Activated CD4-positive, alpha-beta T cell treated with anti-CD3 and anti-CD28 coated beads for 4 hours (primary cell): ENCODE measurements around the gene PIWIL4.
"Not testable (repeated sequence)": the region's sequence is repeated elsewhere in the genome, so short reads cannot be mapped to it uniquely, and the experiment has no call there.

ENCODE experiments used
- DNase-seq, 2 donors: peaks; one replicate each; pipeline ENCODE4 v3.0.0-alpha.2; 2020

PIWIL4 gene

GRCh38 chr11:94586546-94586945 is 19.4 kb downstream of the PIWIL4 start:
- DNase-seq: no peak

DNA sequence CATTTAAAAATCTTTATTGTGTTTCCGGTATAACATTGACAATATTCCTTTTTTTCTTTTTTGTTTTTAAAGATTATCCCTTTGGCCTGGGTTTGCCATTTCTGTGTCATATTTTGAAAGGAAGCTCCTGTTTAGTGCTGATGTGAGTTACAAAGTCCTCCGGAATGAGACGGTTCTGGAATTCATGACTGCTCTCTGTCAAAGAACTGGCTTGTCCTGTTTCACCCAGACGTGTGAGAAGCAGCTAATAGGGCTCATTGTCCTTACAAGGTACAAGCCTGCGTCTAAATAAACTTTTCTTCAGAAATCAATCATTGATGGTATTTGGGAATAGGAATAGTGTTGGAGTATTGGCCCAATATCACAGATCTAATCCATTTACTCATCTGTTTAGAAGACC is 19.8 kb downstream of the PIWIL4 start:
- no peak for DNase-seq

- no peak for DNase-seq
Measured at GRCh38 chr11:94588366-94588942, 21.3 kb downstream of the PIWIL4 start.

DNA sequence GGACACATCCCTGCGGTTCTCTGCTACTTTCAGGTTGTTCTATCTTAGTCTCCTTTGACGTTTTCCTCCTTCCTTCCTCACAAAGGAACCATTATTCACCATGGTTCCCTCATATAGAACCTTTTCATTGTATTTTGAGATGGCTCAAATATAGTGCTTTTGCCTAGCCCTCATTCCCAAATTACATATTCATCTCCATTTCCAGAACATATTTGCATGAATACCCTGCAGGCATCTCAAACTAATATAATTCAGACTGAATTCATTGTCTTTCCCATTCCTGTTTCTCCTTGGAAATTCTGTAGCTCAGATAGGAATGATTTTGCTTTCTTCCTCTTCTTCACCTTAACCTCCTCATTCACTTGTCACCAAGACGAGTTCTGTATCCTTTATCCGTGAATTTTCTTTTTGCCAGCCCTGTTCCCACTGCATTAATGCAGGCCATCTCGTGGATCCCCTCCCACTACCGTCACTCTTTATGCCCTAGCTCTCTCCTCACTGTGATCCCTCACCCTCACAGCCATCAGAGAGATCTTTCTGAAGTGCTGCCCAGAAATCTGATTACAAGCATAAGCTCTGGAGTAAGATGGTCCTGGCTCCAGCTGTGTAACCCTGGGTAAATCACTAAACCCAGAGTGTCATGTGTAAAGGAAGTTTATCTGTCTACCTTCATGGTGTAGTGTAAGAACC is 23.3 kb downstream of the PIWIL4 start:
- no peak for DNase-seq

GRCh38 chr11:94593030-94593429 is 25.9 kb downstream of the PIWIL4 start:
- no peak for DNase-seq

- DNase-seq: no peak
Measured at GRCh38 chr11:94595076-94595475, 27.9 kb downstream of the PIWIL4 start.

GRCh38 chr11:94597896-94598295 is 30.7 kb downstream of the PIWIL4 start:
- no peak for DNase-seq

GRCh38 chr11:94599510-94599909 is 32.3 kb downstream of the PIWIL4 start:
- DNase-seq: no peak

- DNase-seq: peak; percentile 4 to 32
Measured at GRCh38 chr11:94602430-94603372, 35.5 kb downstream of the PIWIL4 start.

DNA sequence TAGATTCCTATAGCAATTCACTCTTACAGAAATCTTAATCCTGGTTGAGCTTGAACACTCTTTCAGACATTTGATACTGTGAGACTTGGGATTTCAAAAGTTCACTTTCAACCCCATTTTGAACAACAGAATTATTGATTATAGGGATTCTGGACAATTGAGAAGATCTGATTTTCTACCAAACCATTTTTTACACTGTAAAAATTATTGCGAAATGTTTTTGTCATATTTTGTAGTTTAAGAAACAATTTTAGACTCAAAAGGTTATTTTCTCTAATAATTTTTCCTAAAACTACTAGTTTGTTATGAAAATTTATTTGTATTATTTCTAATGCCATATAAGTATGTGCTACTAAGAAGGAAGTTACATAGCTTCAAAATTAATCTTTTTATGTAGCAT is 36.4 kb downstream of the PIWIL4 start:
- DNase-seq: no peak

- no peak for DNase-seq
Measured at GRCh38 chr11:94604482-94604881, 37.3 kb downstream of the PIWIL4 start.

- DNase-seq: no peak
Measured at GRCh38 chr11:94613120-94613519, 46.0 kb downstream of the PIWIL4 start.

- DNase-seq: peak; percentile 4 to 31
Measured at GRCh38 chr11:94623120-94623735, 56.1 kb downstream of the PIWIL4 start.

GRCh38 chr11:94625422-94625821 is 58.3 kb downstream of the PIWIL4 start:
- not testable (repeated sequence) for DNase-seq

GRCh38 chr11:94627003-94627560 is 59.9 kb downstream of the PIWIL4 start:
- DNase-seq: not testable (repeated sequence)

- DNase-seq: no peak
Measured at GRCh38 chr11:94629741-94630140, 62.6 kb downstream of the PIWIL4 start.

DNA sequence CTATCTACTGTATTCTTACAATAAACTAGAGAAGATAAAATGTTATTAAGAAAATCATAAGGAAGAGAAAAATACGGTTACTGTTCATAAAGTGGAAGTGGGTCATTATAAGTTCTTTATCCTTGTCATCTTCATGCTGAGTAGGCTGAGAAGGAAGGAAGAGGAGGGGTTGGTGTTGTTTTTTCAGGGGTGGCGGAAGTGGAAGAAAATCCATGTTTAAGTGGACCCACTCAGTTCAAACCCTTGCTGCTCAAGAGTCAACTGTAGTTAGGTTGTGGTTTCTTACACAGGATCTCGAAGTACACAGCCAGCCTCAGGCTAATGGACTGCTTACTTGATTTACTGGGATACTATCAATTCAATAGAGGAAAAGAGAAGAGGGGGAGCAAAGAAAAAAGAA is 63.1 kb downstream of the PIWIL4 start:
- DNase-seq: no peak

DNA sequence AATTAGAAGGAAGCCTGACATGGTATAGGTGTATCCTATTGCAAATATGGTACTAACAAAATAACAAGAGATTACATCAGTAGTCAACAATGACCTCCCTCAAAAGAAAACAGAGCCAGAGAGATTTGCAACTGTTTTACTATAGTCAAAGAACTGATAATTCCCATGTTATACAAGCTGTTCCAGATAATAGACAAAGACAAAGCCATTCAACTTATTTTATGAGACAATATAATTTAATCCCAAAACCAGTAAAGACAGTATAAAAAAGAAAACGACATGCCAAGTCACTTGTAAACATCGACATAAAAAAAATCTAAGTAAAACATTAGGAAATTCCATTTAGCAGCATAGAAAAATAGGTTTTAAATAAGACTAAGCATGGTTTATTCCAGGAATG is 65.2 kb downstream of the PIWIL4 start:
- DNase-seq: no peak

DNA sequence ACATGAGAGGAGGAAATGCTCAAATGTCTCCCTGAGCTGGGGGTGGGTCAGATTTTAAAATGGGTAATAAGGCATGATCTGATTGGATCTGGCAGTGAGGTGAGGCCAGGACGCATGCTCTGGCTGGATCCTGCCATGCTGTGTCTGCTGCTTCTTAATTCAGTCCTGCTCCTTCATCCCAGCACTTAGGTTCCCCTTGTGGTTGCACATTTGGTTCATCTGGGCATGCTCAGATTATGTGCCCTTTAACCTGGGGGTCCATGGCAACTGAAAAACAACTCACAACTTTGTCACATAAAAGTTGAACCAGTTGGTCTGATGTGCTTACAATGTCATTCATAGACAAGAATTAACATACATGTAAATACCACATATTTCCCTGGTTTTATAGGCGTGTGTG is 67.9 kb downstream of the PIWIL4 start:
- DNase-seq: no peak

GRCh38 chr11:94636388-94636949 is 69.3 kb downstream of the PIWIL4 start:
- no peak for DNase-seq

- no peak for DNase-seq
Measured at GRCh38 chr11:94638301-94638901, 71.2 kb downstream of the PIWIL4 start.

- no peak for DNase-seq
Measured at GRCh38 chr11:94638902-94639373, 71.8 kb downstream of the PIWIL4 start.
